ENCODE measurements around the gene ELAPOR2. TPM values are rescaled to one million over a fixed set of nuclear protein-coding genes. Genes with fewer than 3 reads are reported as not detected.
A peak's percentile ranks its signal among the peaks of the same experiment; 100 is the strongest.
"Not testable (repeated sequence)": the region's sequence is repeated elsewhere in the genome, so short reads cannot be mapped to it uniquely, and the experiment has no call there.

Gene ELAPOR2, protein sequence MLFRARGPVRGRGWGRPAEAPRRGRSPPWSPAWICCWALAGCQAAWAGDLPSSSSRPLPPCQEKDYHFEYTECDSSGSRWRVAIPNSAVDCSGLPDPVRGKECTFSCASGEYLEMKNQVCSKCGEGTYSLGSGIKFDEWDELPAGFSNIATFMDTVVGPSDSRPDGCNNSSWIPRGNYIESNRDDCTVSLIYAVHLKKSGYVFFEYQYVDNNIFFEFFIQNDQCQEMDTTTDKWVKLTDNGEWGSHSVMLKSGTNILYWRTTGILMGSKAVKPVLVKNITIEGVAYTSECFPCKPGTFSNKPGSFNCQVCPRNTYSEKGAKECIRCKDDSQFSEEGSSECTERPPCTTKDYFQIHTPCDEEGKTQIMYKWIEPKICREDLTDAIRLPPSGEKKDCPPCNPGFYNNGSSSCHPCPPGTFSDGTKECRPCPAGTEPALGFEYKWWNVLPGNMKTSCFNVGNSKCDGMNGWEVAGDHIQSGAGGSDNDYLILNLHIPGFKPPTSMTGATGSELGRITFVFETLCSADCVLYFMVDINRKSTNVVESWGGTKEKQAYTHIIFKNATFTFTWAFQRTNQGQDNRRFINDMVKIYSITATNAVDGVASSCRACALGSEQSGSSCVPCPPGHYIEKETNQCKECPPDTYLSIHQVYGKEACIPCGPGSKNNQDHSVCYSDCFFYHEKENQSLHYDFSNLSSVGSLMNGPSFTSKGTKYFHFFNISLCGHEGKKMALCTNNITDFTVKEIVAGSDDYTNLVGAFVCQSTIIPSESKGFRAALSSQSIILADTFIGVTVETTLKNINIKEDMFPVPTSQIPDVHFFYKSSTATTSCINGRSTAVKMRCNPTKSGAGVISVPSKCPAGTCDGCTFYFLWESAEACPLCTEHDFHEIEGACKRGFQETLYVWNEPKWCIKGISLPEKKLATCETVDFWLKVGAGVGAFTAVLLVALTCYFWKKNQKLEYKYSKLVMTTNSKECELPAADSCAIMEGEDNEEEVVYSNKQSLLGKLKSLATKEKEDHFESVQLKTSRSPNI
- polyA plus RNA-seq (2012; ENCODE audit: insufficient read depth, insufficient read length, low read depth), result 3.1 TPM

DNA sequence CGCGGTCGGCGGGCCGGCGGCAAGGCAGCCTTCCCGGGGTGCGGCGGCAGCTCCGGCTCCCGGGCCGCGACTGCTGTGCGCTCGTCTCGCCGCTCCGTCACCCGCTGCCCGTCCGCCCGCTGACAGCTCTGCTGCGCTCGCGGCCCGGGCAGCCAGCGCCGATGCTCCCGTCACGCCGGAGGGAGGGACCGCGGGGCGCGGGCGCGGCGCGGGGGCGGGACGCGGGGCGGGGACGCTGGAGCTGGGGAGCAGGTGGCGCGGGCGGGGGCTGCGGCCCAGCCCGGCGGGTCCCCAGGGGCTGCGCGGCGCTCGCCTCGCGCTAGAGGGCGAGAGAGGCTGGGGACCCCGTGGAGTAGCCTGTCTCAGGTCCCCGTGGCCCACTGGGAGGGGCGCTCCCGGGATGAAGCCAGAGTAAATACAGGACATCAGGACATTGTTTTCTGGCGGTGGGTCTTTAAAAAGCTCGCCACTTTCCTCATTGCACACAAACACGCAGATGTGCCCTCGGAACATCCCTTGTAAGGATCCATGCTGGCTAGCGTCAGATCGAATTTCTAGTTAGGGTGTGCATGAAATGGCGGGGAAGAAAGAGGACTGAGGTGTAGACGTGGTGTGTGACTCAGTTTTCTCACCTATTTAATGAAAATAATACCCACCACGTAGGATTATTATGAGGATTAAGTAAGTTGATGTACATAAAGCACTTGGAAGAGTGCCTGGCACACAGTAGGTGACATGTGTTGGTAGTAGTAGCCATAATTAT lies at the start of gene ELAPOR2:
Gene ELAPOR2, minus strand, starts transcription at position 130 of the 763 bp plus-strand sequence. CDS start 141 bp downstream, outside the sequence.
- Histone ChIP-seq H3K27me3 (no peaks in the 10 kb centered on the region), H3K4me1 (no peaks in the 10 kb centered on the region; the same call in 1 of the 2 replicates), H3K36me3 (no peaks in the 10 kb centered on the region), H3K9me3 (no peaks in the 10 kb centered on the region), H3K4me3 (ENCODE audit: low read depth, low read length) (peak within 1 kb of the TSS; percentile 72)
- DNase-seq, result peak; percentile 93
- TF ChIP-seq, protein P1, sequence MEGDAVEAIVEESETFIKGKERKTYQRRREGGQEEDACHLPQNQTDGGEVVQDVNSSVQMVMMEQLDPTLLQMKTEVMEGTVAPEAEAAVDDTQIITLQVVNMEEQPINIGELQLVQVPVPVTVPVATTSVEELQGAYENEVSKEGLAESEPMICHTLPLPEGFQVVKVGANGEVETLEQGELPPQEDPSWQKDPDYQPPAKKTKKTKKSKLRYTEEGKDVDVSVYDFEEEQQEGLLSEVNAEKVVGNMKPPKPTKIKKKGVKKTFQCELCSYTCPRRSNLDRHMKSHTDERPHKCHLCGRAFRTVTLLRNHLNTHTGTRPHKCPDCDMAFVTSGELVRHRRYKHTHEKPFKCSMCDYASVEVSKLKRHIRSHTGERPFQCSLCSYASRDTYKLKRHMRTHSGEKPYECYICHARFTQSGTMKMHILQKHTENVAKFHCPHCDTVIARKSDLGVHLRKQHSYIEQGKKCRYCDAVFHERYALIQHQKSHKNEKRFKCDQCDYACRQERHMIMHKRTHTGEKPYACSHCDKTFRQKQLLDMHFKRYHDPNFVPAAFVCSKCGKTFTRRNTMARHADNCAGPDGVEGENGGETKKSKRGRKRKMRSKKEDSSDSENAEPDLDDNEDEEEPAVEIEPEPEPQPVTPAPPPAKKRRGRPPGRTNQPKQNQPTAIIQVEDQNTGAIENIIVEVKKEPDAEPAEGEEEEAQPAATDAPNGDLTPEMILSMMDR (IDR thresholded peaks at IDR 0.05; ENCODE audit: low read depth, low read length), result peak; percentile 47

DNA sequence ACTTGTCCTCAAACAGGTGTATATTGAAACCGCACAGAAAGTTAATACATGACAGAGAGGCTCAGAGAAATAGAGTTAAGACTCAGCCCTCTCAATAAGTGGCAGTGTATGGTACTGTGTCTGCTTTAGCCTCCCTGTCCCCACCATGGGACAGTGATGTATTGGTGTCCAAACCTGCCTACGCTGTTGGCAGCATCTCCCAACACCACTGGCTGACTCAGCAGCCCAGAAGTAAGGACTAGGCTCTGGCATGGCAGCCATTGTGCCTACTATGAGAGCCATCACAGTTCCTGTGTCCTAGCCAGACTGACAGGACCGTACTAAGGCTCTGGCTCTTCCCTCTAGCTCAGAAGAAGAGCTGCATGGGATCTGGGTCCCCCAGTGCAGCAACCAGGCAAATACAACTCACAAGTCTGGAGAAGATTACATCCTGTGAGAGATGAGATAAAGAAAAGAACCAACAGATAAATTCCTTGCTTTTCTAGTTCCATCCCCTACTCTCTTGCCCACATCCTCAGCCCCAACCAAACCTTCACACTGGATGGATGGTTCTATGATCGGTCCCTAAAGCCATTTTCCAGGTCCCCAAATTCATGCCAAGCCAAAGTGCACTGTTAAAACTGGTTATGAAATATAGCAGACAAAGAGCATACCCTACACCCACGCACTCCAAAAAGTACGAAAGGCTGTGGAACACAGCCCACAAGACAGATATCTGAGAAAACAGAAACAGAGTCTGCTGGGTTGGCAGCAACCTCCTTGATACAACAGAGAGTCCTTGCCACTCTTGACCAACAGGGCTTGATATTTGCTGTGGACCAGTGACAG lies 48.7 kb upstream of the ELAPOR2 start:
- TF ChIP-seq, protein P1 (IDR thresholded peaks at IDR 0.05; ENCODE audit: low read depth, low read length), result no peak
- Histone ChIP-seq H3K9me3 (no peaks in the 10 kb centered on the region), H3K27me3 (no peaks in the 10 kb centered on the region), H3K4me1 (no peaks in the 10 kb centered on the region), H3K4me3 (ENCODE audit: low read depth, low read length) (no peak overlapping the region), H3K36me3 (no peaks in the 10 kb centered on the region)
- DNase-seq, result no peak

DNA sequence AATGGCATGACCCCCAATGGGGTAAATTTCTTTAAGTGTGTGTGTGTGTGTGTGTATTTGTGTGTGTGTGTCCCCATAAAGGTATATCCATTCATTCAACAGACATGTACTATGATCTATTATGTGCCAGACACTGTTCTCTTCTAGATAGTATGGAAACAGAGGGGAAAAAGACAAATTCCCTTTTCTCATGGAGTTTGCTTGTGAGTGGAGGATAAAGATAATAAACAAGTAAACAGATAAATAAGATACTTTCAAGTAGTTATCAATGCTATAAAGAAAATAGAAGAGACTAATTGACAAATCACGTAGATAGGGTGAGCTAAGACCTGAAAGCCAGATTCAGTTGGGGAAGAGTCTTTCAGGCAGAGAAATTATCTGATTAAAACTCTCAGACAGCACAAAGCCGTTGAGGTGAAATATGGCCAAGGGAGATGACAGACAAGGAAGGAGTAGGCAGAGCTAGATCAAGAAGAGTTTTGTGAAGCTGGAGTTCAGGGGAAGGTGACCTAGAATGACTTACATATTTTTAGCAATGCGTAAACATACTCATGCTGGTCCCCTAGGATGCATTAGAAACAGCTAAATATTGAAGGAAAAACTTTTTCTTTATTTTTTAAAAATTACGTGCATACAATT lies 47.6 kb upstream of the ELAPOR2 start:
- H3K9me3 ChIP-seq, result no peaks in the 10 kb centered on the region

DNA sequence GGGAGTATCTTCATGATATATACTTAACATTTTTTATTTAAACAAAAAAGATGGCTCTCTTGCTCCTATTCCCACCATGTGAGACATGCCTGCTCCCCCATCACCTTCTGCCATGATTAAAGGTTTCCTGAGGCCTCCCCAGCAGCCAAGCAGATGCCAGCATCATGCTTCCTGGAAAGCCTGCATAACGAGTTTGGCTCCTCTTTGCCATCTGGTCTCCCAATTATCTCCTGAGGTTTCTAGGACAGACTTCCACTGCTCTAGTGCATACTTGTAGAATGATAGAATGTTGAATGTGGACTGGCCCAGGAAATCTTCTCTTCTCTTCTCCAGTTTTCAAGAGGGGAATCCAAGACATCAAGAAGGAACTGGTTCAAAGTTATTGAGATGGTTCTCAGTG lies 45.9 kb upstream of the ELAPOR2 start:
- Histone ChIP-seq H3K4me1 (no peaks in the 10 kb centered on the region), H3K4me3 (ENCODE audit: low read depth, low read length) (no peak overlapping the region), H3K36me3 (no peaks in the 10 kb centered on the region), H3K27me3 (no peaks in the 10 kb centered on the region), H3K9me3 (no peaks in the 10 kb centered on the region)
- TF ChIP-seq, protein P1 (IDR thresholded peaks at IDR 0.05; ENCODE audit: low read depth, low read length), result no peak
- DNase-seq, result no peak

More for the DNA sequence above, 47.6 kb upstream of the ELAPOR2 start:
- DNase-seq, result no peak
- Histone ChIP-seq H3K4me1 (no peaks in the 10 kb centered on the region), H3K36me3 (no peaks in the 10 kb centered on the region), H3K4me3 (ENCODE audit: low read depth, low read length) (no peak overlapping the region), H3K27me3 (no peaks in the 10 kb centered on the region)
- TF ChIP-seq, protein P1 (IDR thresholded peaks at IDR 0.05; ENCODE audit: low read depth, low read length), result no peak

DNA sequence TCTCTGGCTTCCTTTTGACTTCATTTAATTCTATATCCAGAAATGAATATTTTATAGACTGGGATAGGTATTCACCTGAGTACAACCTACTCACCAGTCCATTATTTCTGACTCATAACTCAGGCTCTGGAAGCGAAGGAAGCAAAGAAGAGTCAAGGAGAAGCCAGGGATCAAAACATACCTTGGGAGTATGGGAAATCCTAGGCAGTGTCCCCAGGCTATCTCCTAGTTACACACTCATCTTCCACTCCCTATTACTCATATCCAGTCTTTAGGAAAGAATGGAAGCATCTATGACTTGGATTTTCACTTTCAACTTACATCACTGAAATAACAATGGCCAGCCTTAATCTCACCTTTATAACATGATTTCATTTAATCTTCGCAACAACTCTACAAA lies 40.9 kb upstream of the ELAPOR2 start:
- no peak overlapping the region for H3K4me3 ChIP-seq (ENCODE audit: low read depth, low read length)
- DNase-seq, result no peak
- H3K27me3 ChIP-seq, result no peaks in the 10 kb centered on the region
- no peaks in the 10 kb centered on the region for H3K9me3 ChIP-seq
- H3K36me3 ChIP-seq, result no peaks in the 10 kb centered on the region
- H3K4me1 ChIP-seq, result no peaks in the 10 kb centered on the region
- TF ChIP-seq, protein P1 (IDR thresholded peaks at IDR 0.05; ENCODE audit: low read depth, low read length), result no peak

DNA sequence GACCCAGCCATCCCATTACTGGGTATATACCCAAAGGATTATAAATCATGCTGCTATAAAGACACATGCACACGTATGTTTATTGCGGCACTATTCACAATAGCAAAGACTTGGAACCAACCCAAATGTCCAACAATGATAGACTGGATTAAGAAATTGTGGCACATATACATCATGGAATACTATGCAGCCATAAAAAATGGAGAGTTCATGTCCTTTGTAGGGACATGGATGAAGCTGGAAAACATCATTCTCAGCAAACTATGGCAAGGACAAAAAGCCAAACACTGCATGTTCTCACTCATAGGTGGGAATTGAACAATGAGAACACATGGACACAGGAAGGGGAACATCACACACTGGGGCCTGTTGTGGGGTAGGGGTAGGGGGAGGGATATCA lies 37.9 kb upstream of the ELAPOR2 start:
- not testable (repeated sequence) for H3K36me3 ChIP-seq; H3K27me3 ChIP-seq; H3K4me1 ChIP-seq; H3K4me3 ChIP-seq (ENCODE audit: low read depth, low read length); H3K9me3 ChIP-seq; DNase-seq
